Neural cell (in vitro differentiated cells): ENCODE data around the gene SPRY4. TPM values are rescaled to one million over a fixed set of nuclear protein-coding genes. Genes with fewer than 3 reads are reported as not detected.

Source experiments
- H2AFZ ChIP-seq: fragments of 200-600, 300-800 bp; sonication (generic), shearing (Covaris generic); 2 replicates; pipeline ENCODE4 v1.6.0; 2014; ENCODE audit warnings: low read depth, mild to moderate bottlenecking, antibody characterized with exemption, low read length, moderate library complexity
- H3F3A ChIP-seq: fragments of 200-600 bp; shearing (Covaris generic); 2 replicates; pipeline ENCODE4 v1.6.1; 2016; ENCODE audit warnings: mild to moderate bottlenecking, moderate library complexity, mixed read lengths, antibody characterized with exemption, low read length; ENCODE audit not compliant: insufficient read depth, poor library complexity, severe bottlenecking
- H3K27ac ChIP-seq: fragments of 200-600, 300-800 bp; sonication (generic), shearing (Covaris generic); 2 replicates; pipeline ENCODE4 v1.5.1; 2014; ENCODE audit warnings: mild to moderate bottlenecking, low read length, moderate library complexity
- H3K27me3 ChIP-seq: fragments of 300-800, 200-600 bp; sonication (generic), shearing (Covaris generic); 2 replicates; pipeline ENCODE4 v1.6.0; 2014; ENCODE audit warnings: mild to moderate bottlenecking, low read depth, low read length, moderate library complexity; ENCODE audit not compliant: insufficient read depth
- H3K36me3 ChIP-seq: fragments of 300-800, 200-600 bp; sonication (generic), shearing (Covaris generic); 2 replicates; pipeline ENCODE4 v1.5.1; 2014; ENCODE audit warnings: mild to moderate bottlenecking, antibody characterized with exemption, low read length, moderate library complexity; ENCODE audit not compliant: insufficient read depth
- H3K4me2 ChIP-seq: fragments of 300-800, 200-600 bp; sonication (generic), shearing (Covaris generic); 2 replicates; pipeline ENCODE4 v1.6.0; 2014; ENCODE audit warnings: mild to moderate bottlenecking, low read length
- H3K4me3 ChIP-seq: fragments of 300-800, 200-600 bp; sonication (generic), shearing (Covaris generic); 2 replicates; pipeline ENCODE4 v1.5.1; 2014; ENCODE audit warnings: mild to moderate bottlenecking, low read length, moderate library complexity
- H3K79me2 ChIP-seq: fragments of 200-600 bp; shearing (Covaris generic); replicated peaks from 2 replicates; pipeline ENCODE4 v1.6.0; 2014; ENCODE audit warnings: mild to moderate bottlenecking, low read length, moderate library complexity; ENCODE audit not compliant: insufficient read depth
- H3K9ac ChIP-seq: fragments of 300-800, 200-600 bp; sonication (generic), shearing (Covaris generic); 2 replicates; pipeline ENCODE4 v1.6.1; 2016; ENCODE audit warnings: mild to moderate bottlenecking, low read length, mixed read lengths
- H3K9me2 ChIP-seq: fragments of 200-600 bp; shearing (Covaris generic); 2 replicates; pipeline ENCODE4 v1.6.1; 2016; ENCODE audit warnings: mild to moderate bottlenecking, low read length, mixed read lengths; ENCODE audit not compliant: insufficient read depth
- H3K9me3 ChIP-seq: fragments of 200-600, 300-800 bp; sonication (generic), shearing (Covaris generic); 2 replicates; pipeline ENCODE4 v1.6.1; 2016; ENCODE audit warnings: mild to moderate bottlenecking, mixed run types, low read length, moderate library complexity, mixed read lengths
- H4K20me1 ChIP-seq: fragments of 200-600 bp; shearing (Covaris generic); 2 replicates; pipeline ENCODE4 v1.6.1; 2016; ENCODE audit warnings: mild to moderate bottlenecking, mixed run types; ENCODE audit not compliant: insufficient read depth
- CTCF ChIP-seq: fragments of 450-650 bp; IDR thresholded peaks from 2 replicates; pipeline ENCODE4 v1.5.1; 2014; ENCODE audit warnings: antibody characterized with exemption, mild to moderate bottlenecking, moderate library complexity; ENCODE audit not compliant: poor library complexity, severe bottlenecking
- EP300 ChIP-seq: fragments of 450-650 bp; conservative IDR thresholded peaks from 2 replicates; pipeline ENCODE4 v1.6.1; 2014; ENCODE audit warnings: antibody characterized with exemption, mild to moderate bottlenecking, moderate library complexity; ENCODE audit not compliant: poor library complexity, severe bottlenecking
- EZH2 ChIP-seq: fragments of 200-600, 300-800 bp; shearing (Covaris generic), sonication (generic); IDR thresholded peaks from 2 replicates; pipeline ENCODE4 v1.6.1; 2014; ENCODE audit warnings: antibody characterized with exemption, low read length, borderline replicate concordance, mild to moderate bottlenecking; ENCODE audit not compliant: insufficient read depth, poor library complexity, severe bottlenecking
- MXI1 ChIP-seq: fragments of 450-650 bp; conservative IDR thresholded peaks from 2 replicates; pipeline ENCODE4 v1.6.1; 2014; ENCODE audit warnings: antibody characterized with exemption, mild to moderate bottlenecking; ENCODE audit not compliant: poor library complexity, severe bottlenecking
- POLR2AphosphoS5 ChIP-seq: IDR thresholded peaks from 2 replicates; pipeline ENCODE4 v1.6.1; 2012
- RAD21 ChIP-seq: fragments of 450-650 bp; conservative IDR thresholded peaks from 2 replicates; pipeline ENCODE4 v1.6.1; 2014; ENCODE audit warnings: antibody characterized with exemption, mild to moderate bottlenecking, moderate library complexity
- REST ChIP-seq: IDR thresholded peaks from 2 replicates; pipeline ENCODE4 v1.6.1; 2012; ENCODE audit warnings: borderline replicate concordance
- SMC3 ChIP-seq: fragments of 450-650 bp; conservative IDR thresholded peaks from 2 replicates; pipeline ENCODE4 v1.6.1; 2014; ENCODE audit warnings: antibody characterized with exemption, mild to moderate bottlenecking, moderate library complexity; ENCODE audit not compliant: poor library complexity
- TAF1 ChIP-seq: IDR thresholded peaks from 2 replicates; pipeline ENCODE4 v1.6.1; 2012; ENCODE audit warnings: low read depth
- polyA plus RNA-seq: library from polyadenylated mRNA; depleted of rRNA; stranded (reverse); fragments of >200 nt; gene quantifications from 2 replicates; pipeline ENCODE4 v1.2.3, GENCODE V29; 2014

The SPRY4 gene
- polyA plus RNA-seq, 1 donor from 2014 or later, result 0.47 TPM

- H3F3A ChIP-seq, result no peaks in the 10 kb centered on the region
- no peak overlapping the region for H3K27ac ChIP-seq
- peaks cover 32% of the 10 kb centered on the region for H3K27me3 ChIP-seq
- no peaks in the 10 kb centered on the region for H3K9me3 ChIP-seq
- H3K4me3 ChIP-seq, result no peak overlapping the region
- H3K9ac ChIP-seq, result no peak overlapping the region
- TF ChIP-seq SMC3 (no peak), EZH2 (no peak), RAD21 (no peak), MXI1 (no peak), POLR2AphosphoS5 (no peak), REST (no peak), EP300 (no peak), CTCF (no peak), TAF1 (no peak)
- H3K36me3 ChIP-seq, result no peaks in the 10 kb centered on the region
- H3K9me2 ChIP-seq, result no peaks in the 10 kb centered on the region
- no peak overlapping the region for H3K4me2 ChIP-seq
- H4K20me1 ChIP-seq, result no peaks in the 10 kb centered on the region
- no peaks in the 10 kb centered on the region for H3K79me2 ChIP-seq
- H2AFZ ChIP-seq, result no peak overlapping the region
Observed at GRCh38 chr5:142315096-142315900, 9.5 kb downstream of the SPRY4 start.

GRCh38 chr5:142314606-142315005 lies 10.2 kb downstream of the SPRY4 start:
- Histone ChIP-seq H2AFZ (no peak overlapping the region), H3F3A (no peaks in the 10 kb centered on the region), H3K9me2 (no peaks in the 10 kb centered on the region), H4K20me1 (no peaks in the 10 kb centered on the region), H3K9me3 (no peaks in the 10 kb centered on the region), H3K79me2 (no peaks in the 10 kb centered on the region), H3K9ac (no peak overlapping the region), H3K4me2 (no peak overlapping the region), H3K36me3 (no peaks in the 10 kb centered on the region), H3K27me3 (peaks cover 27% of the 10 kb centered on the region), H3K4me3 (no peak overlapping the region), H3K27ac (no peak overlapping the region)
- TF ChIP-seq MXI1 (no peak), TAF1 (no peak), EZH2 (no peak), RAD21 (no peak), REST (no peak), CTCF (no peak), EP300 (no peak), SMC3 (no peak), POLR2AphosphoS5 (no peak)
